ENCODE measurements around the gene PSMD2. TPM values are rescaled to one million over a fixed set of nuclear protein-coding genes. Genes with fewer than 3 reads are reported as not detected.
A peak's percentile ranks its signal among the peaks of the same experiment; 100 is the strongest.

PSMD2 gene
- total and polyA plus RNA-seq, 2 of the 8 experiments (the other 6 are each of a cell fraction or from before 2014, with no cell fraction given): 350 to 363 TPM

DNA sequence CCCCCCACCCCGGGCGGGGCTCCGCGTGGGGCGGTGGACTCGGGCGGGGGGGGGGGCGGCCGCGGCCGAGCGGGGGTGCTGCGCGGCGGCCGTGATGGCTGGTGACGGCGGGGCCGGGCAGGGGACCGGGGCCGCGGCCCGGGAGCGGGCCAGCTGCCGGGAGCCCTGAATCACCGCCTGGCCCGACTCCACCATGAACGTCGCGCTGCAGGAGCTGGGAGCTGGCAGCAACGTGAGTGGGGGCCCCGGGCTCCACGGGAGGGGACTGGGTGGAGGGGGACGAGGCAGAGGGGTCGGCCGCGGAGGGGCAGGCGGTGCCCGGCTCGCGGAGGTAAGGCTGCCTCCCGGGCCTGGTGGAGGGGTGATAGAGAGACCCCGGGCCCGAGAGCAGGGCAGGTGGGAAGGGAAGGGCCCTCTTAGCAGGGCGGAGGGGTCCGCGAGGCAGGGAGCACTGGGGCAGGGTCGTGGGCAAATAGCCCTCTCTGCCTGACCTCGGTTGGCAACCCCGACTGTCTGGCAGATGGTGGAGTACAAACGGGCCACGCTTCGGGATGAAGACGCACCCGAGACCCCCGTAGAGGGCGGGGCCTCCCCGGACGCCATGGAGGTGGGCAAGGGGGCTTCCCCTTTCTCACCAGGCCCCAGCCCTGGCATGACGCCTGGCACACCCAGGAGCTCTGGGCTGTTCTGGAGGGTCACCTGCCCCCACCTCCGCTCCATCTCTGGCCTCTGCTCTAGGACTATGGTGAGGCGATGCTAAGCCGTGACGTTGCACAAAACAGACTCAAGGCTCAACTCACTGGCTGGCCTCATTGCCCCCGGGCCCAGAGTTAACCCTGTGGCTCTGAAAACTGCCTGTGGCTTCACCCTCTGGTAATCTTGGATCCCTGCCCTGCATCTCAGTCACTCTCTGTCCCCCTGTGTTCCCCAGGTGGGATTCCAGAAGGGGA lies 22.8 kb upstream of the PSMD2 start, which contains the start of gene ECE2:
TSS of gene ECE2 (plus strand) at position 62 of the 950 bp plus-strand sequence. CDS start at position 194, 132 bp downstream.
- peak within 1 kb of the TSS; percentile 71 for H3K23ac ChIP-seq (ENCODE audit: insufficient read length)
- ChIA-PET CTCF (ENCODE audit: partially characterized antibody) (interaction anchor here (1.0 kb wide), 1 partner anchor 10 kb away, joined by 3 read pairs; no protein-coding TSS in a partner anchor), POLR2A (ENCODE audit: partially characterized antibody) (interaction anchor here (0.7 kb wide), 1 partner anchor 16 kb away, joined by 3 read pairs; no protein-coding TSS in a partner anchor)
- no peak within 1 kb of the TSS; the same call in 1 of the 2 replicates for H3K18ac ChIP-seq (ENCODE audit: extremely low read depth, low read length)
- no peak within 1 kb of the TSS for H2BK120ac ChIP-seq (replicated peaks; ENCODE audit: low read depth, low read length)
- no peak within 1 kb of the TSS for H2BK5ac ChIP-seq (ENCODE audit: low read depth, low read length)
- H3K56ac ChIP-seq (replicated peaks; ENCODE audit: insufficient read length, low read depth, low read length): no peak within 1 kb of the TSS
- H4K91ac ChIP-seq (replicated peaks; ENCODE audit: insufficient read length, low read length): peak within 1 kb of the TSS; percentile 46
- no peaks in the 10 kb centered on the region for H3K79me2 ChIP-seq (ENCODE audit: control insufficient read depth in 1 of 2, insufficient read depth in 2 of 2, low read length in 2 of 2)
- peaks cover 8 to 32% (median 26%) of the 10 kb centered on the region in 4 experiments for H3K27me3 ChIP-seq (replicated peaks in 1 of 4; ENCODE audit: control insufficient read depth in 3 of 4, extremely low read depth in 1 of 4, insufficient read depth in 3 of 4, low read length in 3 of 4)
- H3K9me3 ChIP-seq (ENCODE audit: insufficient read depth in 2 of 2, low read depth in 1 of 2, low read length in 1 of 2): no peaks in the 10 kb centered on the region
- H3K4ac ChIP-seq (replicated peaks; ENCODE audit: insufficient read length, low read depth, low read length): peak within 1 kb of the TSS; percentile 53
- H4K8ac ChIP-seq (ENCODE audit: extremely low read depth, insufficient read depth, low read length): peak within 1 kb of the TSS; percentile 36
- peak within 1 kb of the TSS; percentile 96; the same call in 1 of the 2 replicates for H2BK12ac ChIP-seq (ENCODE audit: low read depth, low read length)
- H4K5ac ChIP-seq (ENCODE audit: insufficient read length, low read depth, low read length): no peak within 1 kb of the TSS
- peak within 1 kb of the TSS; percentile 75; the same call in 1 of the 2 replicates for H2AFZ ChIP-seq (ENCODE audit: low read length)
- peak within 1 kb of the TSS in 1 of 4 experiments; percentile 36; a peak in 1 of 7 replicates for H3K9ac ChIP-seq (replicated peaks in 1 of 4; ENCODE audit: extremely low read depth in 1 of 4, low read depth in 3 of 4, low read length in 3 of 4)
- H3K4me2 ChIP-seq (ENCODE audit: insufficient read depth in 1 of 2, low read depth in 2 of 2, low read length in 2 of 2): peak within 1 kb of the TSS; percentile 52 to 87
- no peaks in the 10 kb centered on the region for H3K36me3 ChIP-seq (ENCODE audit: control insufficient read depth in 2 of 4, insufficient read depth in 4 of 4, low read length in 3 of 4)
- peak within 1 kb of the TSS; percentile 98 for H2BK20ac ChIP-seq (ENCODE audit: low read length)
- 55% methylated on average over 31 of the region's 65 CpGs; no CpG with 5 or more reads in 1 of the 2 experiments for WGBS, 2 experiments (ENCODE audit: extremely low coverage in 1 of 2, insufficient coverage in 1 of 2, insufficient read length in 1 of 2, insufficient replicate concordance in 2 of 2, low coverage in 1 of 2, low lambda C conversion rate in 2 of 2, missing lambda C conversion rate in 1 of 2)
- peaks cover 9% of the 10 kb centered on the region for H3K23me2 ChIP-seq (ENCODE audit: low read depth, low read length)
- H3K4me3 ChIP-seq (ENCODE audit: extremely low read depth in 1 of 4, insufficient read depth in 2 of 4, low read depth in 3 of 4, low read length in 4 of 4): peak within 1 kb of the TSS; percentile 31 to 60 (median 42)
- no peak within 1 kb of the TSS for H3K14ac ChIP-seq (ENCODE audit: insufficient read length)
- peaks cover 0 to 7% (median 3%) of the 10 kb centered on the region in 4 experiments; a peak in 5 of 7 replicates for H3K4me1 ChIP-seq (replicated peaks in 1 of 4; ENCODE audit: control insufficient read depth in 3 of 4, insufficient read depth in 4 of 4, low read length in 3 of 4)
- DNase-seq (ENCODE audit: low read depth in 1 of 2, low spot score in 2 of 2) (peak in 1 of 2 experiments; percentile 58), FAIRE-seq (no peak)
- peak within 1 kb of the TSS; percentile 69; the same call in 1 of the 2 replicates for H2AK5ac ChIP-seq (ENCODE audit: low read depth, low read length)
- H4K20me1 ChIP-seq (replicated peaks in 1 of 2; ENCODE audit: control insufficient read depth in 1 of 2, insufficient read depth in 2 of 2, low read length in 2 of 2): peaks cover 0 to 5% of the 10 kb centered on the region in 2 experiments
- no peaks in the 10 kb centered on the region; the same call in 1 of the 2 replicates for H3K79me1 ChIP-seq (ENCODE audit: low read depth, low read length)
- peak within 1 kb of the TSS; percentile 98 for H2BK15ac ChIP-seq (ENCODE audit: low read length)
- no peak within 1 kb of the TSS for H3K27ac ChIP-seq (ENCODE audit: low read depth, low read length)
- TF ChIP-seq SP1 (IDR thresholded peaks at IDR 0.05; ENCODE audit: low read depth, low read length) (no peak), GTF2F1 (IDR thresholded peaks at IDR 0.05; ENCODE audit: borderline replicate concordance, low read depth, low read length) (no peak), SUZ12 (IDR thresholded peaks at IDR 0.05; ENCODE audit: low read length) (peak; percentile 55)

All from H1 (cell line).